Measurements from ENCODE around the gene DCAF10. TPM values are rescaled to one million over a fixed set of nuclear protein-coding genes. Genes with fewer than 3 reads are reported as not detected.

The DCAF10 gene
- total RNA-seq, 2 experiments from 2014 or later = 12.8 to 20.8 TPM

GRCh38 chr9:37827483-37828165, 27.0 kb downstream of the DCAF10 start:
- BruUV-seq (replicated peaks) = no TSS peak
- ChIA-PET CTCF (ENCODE audit: unreplicated experiment) (no interaction called here), POLR2A (no interaction called here)

GRCh38 chr9:37835821-37836220, 35.2 kb downstream of the DCAF10 start:
- no peak for DNase-seq (ENCODE audit: low spot score)
- TSS peak; percentile 23 for BruUV-seq (replicated peaks)
- Histone ChIP-seq H3K4me2 (ENCODE audit: low read length) (no peak overlapping the region), H2AFZ (ENCODE audit: low read length) (no peak overlapping the region), H3K79me2 (ENCODE audit: insufficient read depth, low read depth, low read length) (0 out of 2 replicates have a peak, but pooled peaks cover 3% of the 10 kb centered on the region), H3K9me2 (ENCODE audit: insufficient read depth, low read length) (no peaks in the 10 kb centered on the region), H4K20me1 (ENCODE audit: insufficient read depth, low read length) (no peaks in the 10 kb centered on the region), H3K36me3 (ENCODE audit: insufficient read depth, low read length) (peaks cover 12% of the 10 kb centered on the region), H3K4me1 (ENCODE audit: insufficient read depth, low read length, poor library complexity, severe bottlenecking) (no peaks in the 10 kb centered on the region), H3K27ac (ENCODE audit: low read depth, low read length, poor library complexity, severe bottlenecking) (no peak overlapping the region), H3K4me3 (ENCODE audit: low read depth, low read length, poor library complexity, severe bottlenecking) (no peak overlapping the region), H3K9me3 (ENCODE audit: low read length) (no peaks in the 10 kb centered on the region)
- intact Hi-C loops (cut with micrococcal nuclease; ENCODE audit: unreplicated experiment) = no loop called here
- TF ChIP-seq EZH2phosphoT487 (IDR thresholded peaks at IDR 0.05; ENCODE audit: borderline replicate concordance, low read depth, low read length) (no peak), CTCF (conservative IDR thresholded peaks at IDR 0.05; ENCODE audit: low read length) (no peak)
- CTCF ChIA-PET (ENCODE audit: unreplicated experiment) = no interaction called here
- POLR2A ChIA-PET = no interaction called here

More at GRCh38 chr9:37827483-37828165, 27.0 kb downstream of the DCAF10 start:
- H3K9me2 ChIP-seq (ENCODE audit: insufficient read depth, low read length) = no peaks in the 10 kb centered on the region
- H3K27ac ChIP-seq (ENCODE audit: low read depth, low read length, poor library complexity, severe bottlenecking) = no peak overlapping the region
- H3K4me2 ChIP-seq (ENCODE audit: low read length) = no peak overlapping the region
- no peak for DNase-seq (ENCODE audit: low spot score)
- TF ChIP-seq EZH2phosphoT487 (IDR thresholded peaks at IDR 0.05; ENCODE audit: borderline replicate concordance, low read depth, low read length) (no peak), CTCF (conservative IDR thresholded peaks at IDR 0.05; ENCODE audit: low read length) (no peak)
- intact Hi-C loops (cut with micrococcal nuclease; ENCODE audit: unreplicated experiment) = no loop called here
- H3K9me3 ChIP-seq (ENCODE audit: low read length) = no peaks in the 10 kb centered on the region
- no peak overlapping the region for H2AFZ ChIP-seq (ENCODE audit: low read length)
- H3K4me1 ChIP-seq (ENCODE audit: insufficient read depth, low read length, poor library complexity, severe bottlenecking) = no peaks in the 10 kb centered on the region
- H3K79me2 ChIP-seq (ENCODE audit: insufficient read depth, low read depth, low read length) = 0 out of 2 replicates have a peak, but pooled peaks cover 3% of the 10 kb centered on the region
- no peak overlapping the region for H3K4me3 ChIP-seq (ENCODE audit: low read depth, low read length, poor library complexity, severe bottlenecking)
- H4K20me1 ChIP-seq (ENCODE audit: insufficient read depth, low read length) = no peaks in the 10 kb centered on the region
- peaks cover 57% of the 10 kb centered on the region for H3K36me3 ChIP-seq (ENCODE audit: insufficient read depth, low read length)

GRCh38 chr9:37836386-37836785, 35.8 kb downstream of the DCAF10 start:
- ChIA-PET POLR2A (no interaction called here), CTCF (ENCODE audit: unreplicated experiment) (no interaction called here)
- intact Hi-C loops (cut with micrococcal nuclease; ENCODE audit: unreplicated experiment) = no loop called here
- Histone ChIP-seq H3K36me3 (ENCODE audit: insufficient read depth, low read length) (peaks cover 12% of the 10 kb centered on the region), H2AFZ (ENCODE audit: low read length) (no peak overlapping the region), H3K4me3 (ENCODE audit: low read depth, low read length, poor library complexity, severe bottlenecking) (no peak overlapping the region), H3K27ac (ENCODE audit: low read depth, low read length, poor library complexity, severe bottlenecking) (no peak overlapping the region), H3K79me2 (ENCODE audit: insufficient read depth, low read depth, low read length) (0 out of 2 replicates have a peak, but pooled peaks cover 3% of the 10 kb centered on the region), H4K20me1 (ENCODE audit: insufficient read depth, low read length) (no peaks in the 10 kb centered on the region), H3K4me1 (ENCODE audit: insufficient read depth, low read length, poor library complexity, severe bottlenecking) (no peaks in the 10 kb centered on the region), H3K4me2 (ENCODE audit: low read length) (no peak overlapping the region), H3K9me3 (ENCODE audit: low read length) (no peaks in the 10 kb centered on the region), H3K9me2 (ENCODE audit: insufficient read depth, low read length) (no peaks in the 10 kb centered on the region)
- BruUV-seq (replicated peaks) = no TSS peak
- no peak for TF ChIP-seq EZH2phosphoT487 (IDR thresholded peaks at IDR 0.05; ENCODE audit: borderline replicate concordance, low read depth, low read length)
- no peak for TF ChIP-seq CTCF (conservative IDR thresholded peaks at IDR 0.05; ENCODE audit: low read length)
- no peak for DNase-seq (ENCODE audit: low spot score)

Data from OCI-LY7 (cell line).